Lower leg skin (tissue), 3 donors: Measurements from ENCODE around the gene PPM1B.

Experiments used
- CTCF ChIP-seq, 3 donors: fragments of 450-650 bp; IDR thresholded peaks; one replicate each; pipeline ENCODE4 v1.5.1; 2016; ENCODE audit warnings: antibody characterized with exemption in 3 of 3, mild to moderate bottlenecking in 3 of 3, moderate library complexity in 2 of 3
- POLR2A ChIP-seq, 2 donors: fragments of 450-650 bp; IDR thresholded peaks; one replicate each; pipeline ENCODE4 v1.6.1; 2016 to 2017; ENCODE audit warnings: antibody characterized with exemption in 2 of 2, mild to moderate bottlenecking in 1 of 2, moderate library complexity in 1 of 2

- TF ChIP-seq CTCF (IDR thresholded peaks at IDR 0.05) = no peak
- TF ChIP-seq POLR2A (IDR thresholded peaks at IDR 0.05) = no peak
Observed at GRCh38 chr2:44233450-44234128, 64.9 kb downstream of the PPM1B start.
